Caco-2 (cell line): ENCODE measurements around the gene MAPK13. TPM values are rescaled to one million over a fixed set of nuclear protein-coding genes. Genes with fewer than 3 reads are reported as not detected.

ENCODE experiments used
- BruUV-seq: library from RNA; stranded (reverse); fragments of 400-500 nt; replicated peaks from 2 replicates; lab custom pipeline; 2021; lab: Mats Ljungman, UMichigan
- CTCF ChIA-PET: fragments of 300-600 bp; sonication (Branson Sonifier 250); formaldehyde crosslinking; loops from one replicate; lab custom pipeline; 2022; ENCODE audit warnings: antibody characterized with exemption; lab: Charles Lee
- POLR2A ChIA-PET: fragments of 300-600 bp; sonication (Branson Sonifier 250); formaldehyde crosslinking; loops from one replicate; lab custom pipeline; 2022; ENCODE audit warnings: antibody characterized with exemption; lab: Charles Lee
- DNase-seq, 2 experiments: peaks; one replicate each; pipeline versions ENCODE4 v3.0.0 to v3.0.0-alpha.2; 2020 to 2022
- H3K27me3 ChIP-seq: replicated peaks from 2 replicates; pipeline ENCODE4 v1.6.0; 2011; ENCODE audit warnings: low read length; ENCODE audit not compliant: control insufficient read depth, insufficient read depth
- H3K36me3 ChIP-seq: 2 replicates; pipeline ENCODE4 v1.5.1; 2011; ENCODE audit warnings: low read length; ENCODE audit not compliant: control insufficient read depth, insufficient read depth
- H3K4me1 ChIP-seq: fragments of 250-450 bp; sonication (Bioruptor Pico); 2 replicates; pipeline ENCODE4 v1.5.1; 2020; ENCODE audit warnings: mild to moderate bottlenecking
- H3K4me3 ChIP-seq: 2 replicates; pipeline ENCODE4 v1.5.1; 2011; ENCODE audit warnings: low read depth, mild to moderate bottlenecking, control low read depth, low read length
- H3K9me3 ChIP-seq: fragments of 250-450 bp; sonication (Bioruptor Pico); 2 replicates; pipeline ENCODE4 v1.5.1; 2020; ENCODE audit warnings: mild to moderate bottlenecking, moderate library complexity
- H3K27ac Mint-ChIP-seq: one replicate; pipeline ENCODE4 v1.8.0; 2022; ENCODE audit warnings: mixed read lengths; ENCODE audit not compliant: unreplicated experiment
- H3K27me3 Mint-ChIP-seq: one replicate; pipeline ENCODE4 v1.8.0; 2022; ENCODE audit warnings: mixed read lengths; ENCODE audit not compliant: insufficient read depth, unreplicated experiment
- H3K36me3 Mint-ChIP-seq: one replicate; pipeline ENCODE4 v1.8.0; 2022; ENCODE audit warnings: mild to moderate bottlenecking, mixed read lengths; ENCODE audit not compliant: insufficient read depth, unreplicated experiment
- H3K4me1 Mint-ChIP-seq: one replicate; pipeline ENCODE4 v1.8.0; 2022; ENCODE audit warnings: low read depth, mixed read lengths; ENCODE audit not compliant: unreplicated experiment
- H3K4me3 Mint-ChIP-seq: one replicate; pipeline ENCODE4 v1.8.0; 2022; ENCODE audit warnings: mild to moderate bottlenecking, moderate library complexity, mixed read lengths; ENCODE audit not compliant: unreplicated experiment
- H3K9me3 Mint-ChIP-seq: one replicate; pipeline ENCODE4 v1.8.0; 2022; ENCODE audit warnings: mixed read lengths; ENCODE audit not compliant: unreplicated experiment
- intact Hi-C: fragments of 100-400 bp; cut with micrococcal nuclease; formaldehyde crosslinking; loops from one replicate; pipeline ENCODE4 v1.10.0; 2022; ENCODE audit not compliant: unreplicated experiment
- total RNA-seq: library from RNA; stranded (reverse); gene quantifications from 2 replicates; pipeline ENCODE4 v1.2.3, GENCODE V29; 2022
- TF ChIP-seq, protein P1 (sequence below), 2 experiments: fragments of 200-600 bp in 1 of 2; IDR thresholded peaks; 1 replicate in 1 of 2; 2 replicates in 1 of 2; pipeline versions ENCODE4 v1.5.1 to v1.8.0; 2011 to 2022; ENCODE audit warnings: antibody characterized with exemption in 1 of 2, control low read depth in 1 of 2, inconsistent platforms in 1 of 2, low read depth in 1 of 2, low read length in 1 of 2, mild to moderate bottlenecking in 1 of 2, moderate library complexity in 1 of 2; ENCODE audit not compliant: insufficient read depth in 1 of 2, severe bottlenecking in 1 of 2, unreplicated experiment in 1 of 2

The MAPK13 gene
- total RNA-seq, 1 experiment from 2014 or later: 45.7 TPM

GRCh38 chr6:36135053-36135731 lies 4.9 kb downstream of the MAPK13 start:
- Mint-ChIP-seq H3K4me1 (peaks cover 7% of the 10 kb centered on the region), H3K4me3 (no peak overlapping the region), H3K36me3 (peaks cover 7% of the 10 kb centered on the region), H3K27me3 (no peaks in the 10 kb centered on the region), H3K27ac (no peak overlapping the region), H3K9me3 (no peaks in the 10 kb centered on the region)
- Histone ChIP-seq H3K9me3 (no peaks in the 10 kb centered on the region), H3K4me3 (no peak overlapping the region), H3K4me1 (peaks cover 10% of the 10 kb centered on the region), H3K36me3 (peaks cover 11% of the 10 kb centered on the region), H3K27me3 (no peaks in the 10 kb centered on the region)
- intact Hi-C loops: no loop called here
- POLR2A ChIA-PET: no interaction called here
- no peak for DNase-seq
- BruUV-seq: no TSS peak
- TF ChIP-seq, protein P1, sequence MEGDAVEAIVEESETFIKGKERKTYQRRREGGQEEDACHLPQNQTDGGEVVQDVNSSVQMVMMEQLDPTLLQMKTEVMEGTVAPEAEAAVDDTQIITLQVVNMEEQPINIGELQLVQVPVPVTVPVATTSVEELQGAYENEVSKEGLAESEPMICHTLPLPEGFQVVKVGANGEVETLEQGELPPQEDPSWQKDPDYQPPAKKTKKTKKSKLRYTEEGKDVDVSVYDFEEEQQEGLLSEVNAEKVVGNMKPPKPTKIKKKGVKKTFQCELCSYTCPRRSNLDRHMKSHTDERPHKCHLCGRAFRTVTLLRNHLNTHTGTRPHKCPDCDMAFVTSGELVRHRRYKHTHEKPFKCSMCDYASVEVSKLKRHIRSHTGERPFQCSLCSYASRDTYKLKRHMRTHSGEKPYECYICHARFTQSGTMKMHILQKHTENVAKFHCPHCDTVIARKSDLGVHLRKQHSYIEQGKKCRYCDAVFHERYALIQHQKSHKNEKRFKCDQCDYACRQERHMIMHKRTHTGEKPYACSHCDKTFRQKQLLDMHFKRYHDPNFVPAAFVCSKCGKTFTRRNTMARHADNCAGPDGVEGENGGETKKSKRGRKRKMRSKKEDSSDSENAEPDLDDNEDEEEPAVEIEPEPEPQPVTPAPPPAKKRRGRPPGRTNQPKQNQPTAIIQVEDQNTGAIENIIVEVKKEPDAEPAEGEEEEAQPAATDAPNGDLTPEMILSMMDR (IDR thresholded peaks at IDR 0.05; ENCODE audit: insufficient read depth in 1 of 2, low read depth in 1 of 2, low read length in 1 of 2, severe bottlenecking in 1 of 2, unreplicated experiment in 1 of 2): no peak
- CTCF ChIA-PET: interaction anchor here (1.1 kb wide), 1 partner anchor 613 kb away, joined by 6 read pairs; no protein-coding TSS in a partner anchor

DNA sequence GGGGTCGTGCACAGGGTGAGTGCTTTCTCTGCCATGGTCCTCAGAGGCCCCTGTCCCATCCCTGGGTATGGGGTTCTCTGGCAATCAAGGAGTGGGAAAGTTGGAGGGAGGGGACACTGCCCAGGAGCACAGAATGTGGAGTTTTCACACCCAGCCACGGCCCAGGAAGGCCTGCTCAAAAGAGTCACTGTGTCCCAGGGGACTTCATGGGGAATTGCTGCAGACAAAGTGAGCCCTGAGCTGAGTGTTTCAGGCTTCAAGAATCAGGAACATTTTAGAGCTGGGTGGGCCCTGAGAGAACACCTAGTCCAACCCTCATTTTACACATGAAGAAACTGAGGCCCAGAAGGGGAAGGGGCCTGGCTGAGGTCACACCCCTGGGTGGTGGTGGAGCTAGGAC lies 5.7 kb downstream of the MAPK13 start:
- H3K4me1 ChIP-seq: peaks cover 10% of the 10 kb centered on the region
- CTCF ChIA-PET: no interaction called here
- no peak overlapping the region for H3K4me3 Mint-ChIP-seq
- no peaks in the 10 kb centered on the region for H3K9me3 Mint-ChIP-seq
- DNase-seq: no peak
- peaks cover 7% of the 10 kb centered on the region for H3K4me1 Mint-ChIP-seq
- H3K27me3 ChIP-seq: no peaks in the 10 kb centered on the region
- H3K27ac Mint-ChIP-seq: no peak overlapping the region
- peaks cover 11% of the 10 kb centered on the region for H3K36me3 ChIP-seq
- peaks cover 7% of the 10 kb centered on the region for H3K36me3 Mint-ChIP-seq
- POLR2A ChIA-PET: no interaction called here
- intact Hi-C loops: no loop called here
- BruUV-seq: no TSS peak
- no peaks in the 10 kb centered on the region for H3K9me3 ChIP-seq
- no peak overlapping the region for H3K4me3 ChIP-seq
- H3K27me3 Mint-ChIP-seq: no peaks in the 10 kb centered on the region
- TF ChIP-seq, protein P1 (IDR thresholded peaks at IDR 0.05; ENCODE audit: insufficient read depth in 1 of 2, low read depth in 1 of 2, low read length in 1 of 2, severe bottlenecking in 1 of 2, unreplicated experiment in 1 of 2): no peak

- H3K36me3 ChIP-seq: peaks cover 11% of the 10 kb centered on the region
- CTCF ChIA-PET: no interaction called here
- intact Hi-C loops: no loop called here
Observed at GRCh38 chr6:36136551-36136950, 6.2 kb downstream of the MAPK13 start.

More at GRCh38 chr6:36136551-36136950, 6.2 kb downstream of the MAPK13 start:
- Histone ChIP-seq H3K27me3 (no peaks in the 10 kb centered on the region), H3K4me3 (no peak overlapping the region), H3K9me3 (no peaks in the 10 kb centered on the region), H3K4me1 (peaks cover 8% of the 10 kb centered on the region)
- no peak for DNase-seq
- POLR2A ChIA-PET: no interaction called here
- Mint-ChIP-seq H3K4me3 (no peak overlapping the region), H3K4me1 (peaks cover 7% of the 10 kb centered on the region), H3K27ac (no peak overlapping the region), H3K27me3 (no peaks in the 10 kb centered on the region), H3K36me3 (peaks cover 7% of the 10 kb centered on the region), H3K9me3 (no peaks in the 10 kb centered on the region)
- no TSS peak for BruUV-seq
- TF ChIP-seq, protein P1 (IDR thresholded peaks at IDR 0.05; ENCODE audit: insufficient read depth in 1 of 2, low read depth in 1 of 2, low read length in 1 of 2, severe bottlenecking in 1 of 2, unreplicated experiment in 1 of 2): no peak
